HepG2 (cell line): Measurements from ENCODE around the gene PGA3. TPM values are rescaled to one million over a fixed set of nuclear protein-coding genes. Genes with fewer than 3 reads are reported as not detected.

Source experiments
- ATAC-seq: fragments of 200-7000 bp; cut with Tn5 transposase; 3 replicates; pipeline ENCODE4 v1.9.1; 2020; ENCODE audit warnings: mild to moderate bottlenecking, moderate library complexity
- BruUV-seq: library from RNA; stranded (reverse); fragments of 400-500 nt; replicated peaks from 2 replicates; lab custom pipeline; 2021; lab: Mats Ljungman, UMichigan
- CTCF ChIA-PET: fragments of 300-600 bp; formaldehyde crosslinking; extraction: SDS; loops from one replicate; lab custom pipeline; 2021; ENCODE audit warnings: low total read pairs, inconsistent platforms, low intra/inter-chr PET ratio; lab: Yijun Ruan, JAX
- POLR2A ChIA-PET: fragments of 350-600 bp; sonication (Branson Sonifier 250); formaldehyde crosslinking; loops from one replicate; lab custom pipeline; 2020; ENCODE audit warnings: antibody characterized with exemption, inconsistent platforms; lab: Yijun Ruan, JAX
- DNase-seq: peaks from one replicate; pipeline ENCODE4 v3.0.0-alpha.2; 2015; ENCODE audit warnings: low spot score
- FAIRE-seq: peaks from 3 replicates; lab custom pipeline; 2011; peaks lifted over from hg19 to GRCh38; lab: Jason Lieb, UNC
- H2AFZ ChIP-seq: one replicate; pipeline ENCODE4 v1.6.1; 2011; ENCODE audit warnings: low read length, inconsistent platforms
- H3K27ac ChIP-seq: fragments of 300-600 bp; 3 replicates; pipeline ENCODE4 v1.8.0; 2011; ENCODE audit warnings: mixed run types, mild to moderate bottlenecking, mixed read lengths, low read length, inconsistent platforms; ENCODE audit not compliant: insufficient read depth; ENCODE audit errors: extremely low read length
- H3K27me3 ChIP-seq, 2 experiments: fragments of 200-600 bp in 1 of 2; 2 replicates in 1 of 2; 3 replicates in 1 of 2; pipeline versions ENCODE4 v1.6.0 to v1.8.0; 2011; ENCODE audit warnings: low read length in 2 of 2, mild to moderate bottlenecking in 2 of 2, moderate library complexity in 2 of 2, inconsistent platforms in 1 of 2; ENCODE audit not compliant: insufficient read depth in 2 of 2, control insufficient read depth in 1 of 2
- H3K36me3 ChIP-seq, 2 experiments: fragments of 200-600 bp in 1 of 2; replicated peaks in 1 of 2; 2 replicates in 1 of 2; 3 replicates in 1 of 2; pipeline versions ENCODE4 v1.5.1 to v1.8.0; 2011; ENCODE audit warnings: low read length in 2 of 2, inconsistent platforms in 1 of 2; ENCODE audit not compliant: insufficient read depth in 2 of 2, control insufficient read depth in 1 of 2
- H3K4me1 ChIP-seq: 2 replicates; pipeline ENCODE4 v1.5.1; 2012; ENCODE audit warnings: low read length, inconsistent platforms; ENCODE audit not compliant: insufficient read depth
- H3K4me2 ChIP-seq: 2 replicates; pipeline ENCODE4 v1.6.0; 2011; ENCODE audit warnings: low read depth, low read length, inconsistent platforms
- H3K4me3 ChIP-seq, 3 experiments: fragments of 200-600 bp in 1 of 3; sonication (generic), shearing (Covaris generic) in 1 of 3; replicated peaks in 1 of 3; 2 replicates each; pipeline ENCODE4 v1.5.1; 2011 to 2016; ENCODE audit warnings: low read length in 3 of 3, inconsistent platforms in 2 of 3, low read depth in 2 of 3, mild to moderate bottlenecking in 2 of 3, control low read depth in 1 of 3, mixed read lengths in 1 of 3; ENCODE audit not compliant: insufficient read depth in 1 of 3
- H3K79me2 ChIP-seq: one replicate; pipeline ENCODE4 v1.6.1; 2011; ENCODE audit warnings: low read length, inconsistent platforms; ENCODE audit not compliant: insufficient read depth
- H3K9ac ChIP-seq: 2 replicates; pipeline ENCODE4 v1.6.0; 2011; ENCODE audit warnings: mild to moderate bottlenecking, low read depth, low read length, inconsistent platforms; ENCODE audit not compliant: insufficient read depth
- H3K9me3 ChIP-seq: 2 replicates; pipeline ENCODE4 v1.5.1; 2012; ENCODE audit warnings: mild to moderate bottlenecking, low read length
- H4K20me1 ChIP-seq: 2 replicates; pipeline ENCODE4 v1.6.0; 2011; ENCODE audit warnings: inconsistent platforms, mild to moderate bottlenecking, low read length, moderate library complexity; ENCODE audit not compliant: insufficient read depth
- KIAA2018 ChIP-seq: sonication (generic); formaldehyde crosslinking; IDR thresholded peaks from 2 replicates; pipeline ENCODE4 v1.5.0; 2020; ENCODE audit warnings: mild to moderate bottlenecking, missing genetic modification reagents, borderline replicate concordance
- PCBP2 ChIP-seq: fragments of 200-400 bp; formaldehyde crosslinking; optimal IDR thresholded peaks from 2 replicates; pipeline ENCODE3; 2018; ENCODE audit warnings: low read length, low read depth; ENCODE audit not compliant: poor library complexity, severe bottlenecking
- ZBTB20 ChIP-seq: sonication (generic); formaldehyde crosslinking; IDR thresholded peaks from 2 replicates; pipeline ENCODE4 v1.8.1; 2023; ENCODE audit warnings: missing genetic modification reagents, low read depth, mild to moderate bottlenecking, borderline replicate concordance
- ZMAT5 ChIP-seq: sonication (generic); formaldehyde crosslinking; IDR thresholded peaks from 2 replicates; pipeline ENCODE4 v1.5.0; 2020; ENCODE audit warnings: mild to moderate bottlenecking, low read depth, missing genetic modification reagents, borderline replicate concordance
- WGBS: methylation state at CpG from one replicate; pipeline ENCODE4 v1.1.6; 2017; ENCODE audit warnings: low lambda C conversion rate; 5-methylcytosine and 5-hydroxymethylcytosine counted together
- in situ Hi-C: cut with HindIII; loops from 2 replicates; pipeline ENCODE4 v1.10.0; 2017; ENCODE audit warnings: low pct_unique_long_range_greater_than_20kb; ENCODE audit not compliant: extremely low pct_ligation_motif_present
- intact Hi-C: fragments of 100-400 bp; cut with micrococcal nuclease; formaldehyde crosslinking; loops from one replicate; pipeline ENCODE4 v1.10.0; 2022; ENCODE audit not compliant: unreplicated experiment
- polyA plus RNA-seq, 8 experiments: library from polyadenylated mRNA; depleted of rRNA in 3 of 8; stranded (reverse) in 7 of 8; unstranded in 1 of 8; fragments of >200 nt; fragmentation: Illumina TruSeq in 4 of 8; extraction: Trizol in 4 of 8; gene quantifications; 2 replicates each; pipeline versions ENCODE4 v1.2.1 to v1.2.3, GENCODE V29; 2011 to 2016; ENCODE audit warnings: low read depth in 4 of 8, missing spikeins in 1 of 8, mixed read lengths in 1 of 8; ENCODE audit not compliant: insufficient read depth in 1 of 8
- total RNA-seq, 5 experiments: library from RNA; depleted of rRNA; stranded (reverse); fragments of >200 nt; fragmentation: Illumina TruSeq; extraction: Trizol; gene quantifications; 2 replicates each; pipeline ENCODE4 v1.2.3, GENCODE V29; 2016; ENCODE audit warnings: low read depth in 1 of 5

PGA3 gene
- total and polyA plus RNA-seq, 2 of the 13 experiments (the other 11 are each of a cell fraction or from before 2014, with no cell fraction given) = not detected

- CTCF ChIA-PET = no interaction called here
- in situ Hi-C loops = no loop called here
- FAIRE-seq (no peak), DNase-seq (no peak), ATAC-seq (no peak)
- intact Hi-C loops = no loop called here
- no TSS peak for BruUV-seq
- POLR2A ChIA-PET = no interaction called here
- Histone ChIP-seq H3K27ac (no peak overlapping the region), H3K9ac (no peak overlapping the region), H3K4me2 (no peak overlapping the region), H3K36me3 (no peaks in the 10 kb centered on the region), H3K4me1 (peaks cover 65% of the 10 kb centered on the region), H3K79me2 (peaks cover 18% of the 10 kb centered on the region), H4K20me1 (no peaks in the 10 kb centered on the region), H2AFZ (no peak overlapping the region), H3K27me3 (no peaks in the 10 kb centered on the region; a peak in 1 of 5 replicates), H3K9me3 (no peaks in the 10 kb centered on the region), H3K4me3 (no peak overlapping the region)
- 98% methylated on average over 4 of the region's 4 CpGs for WGBS
- TF ChIP-seq ZBTB20 (CRISPR knock-in tag) (no peak), KIAA2018 (no peak), ZMAT5 (CRISPR knock-in tag) (no peak), PCBP2 (no peak)
Observed at GRCh38 chr11:61163021-61163420, 40.3 kb upstream of the PGA3 start.
